ENCODE data around the gene ABLIM3. TPM values are rescaled to one million over a fixed set of nuclear protein-coding genes. Genes with fewer than 3 reads are reported as not detected.

Gene ABLIM3
- total RNA-seq, 2 experiments from 2014 or later, result not detected

- peaks cover 29% of the 10 kb centered on the region for H3K4me1 ChIP-seq (ENCODE audit: insufficient read depth, low read length)
- ChIA-PET CTCF (no interaction called here), POLR2A (no interaction called here)
- peaks cover 0 to 3% of the 10 kb centered on the region in 2 experiments for H3K27me3 ChIP-seq (ENCODE audit: control insufficient read depth in 1 of 2, insufficient read depth in 2 of 2, low read length in 2 of 2)
- no peak overlapping the region for H3K4me3 ChIP-seq (ENCODE audit: low read length)
- TF ChIP-seq, protein P1, sequence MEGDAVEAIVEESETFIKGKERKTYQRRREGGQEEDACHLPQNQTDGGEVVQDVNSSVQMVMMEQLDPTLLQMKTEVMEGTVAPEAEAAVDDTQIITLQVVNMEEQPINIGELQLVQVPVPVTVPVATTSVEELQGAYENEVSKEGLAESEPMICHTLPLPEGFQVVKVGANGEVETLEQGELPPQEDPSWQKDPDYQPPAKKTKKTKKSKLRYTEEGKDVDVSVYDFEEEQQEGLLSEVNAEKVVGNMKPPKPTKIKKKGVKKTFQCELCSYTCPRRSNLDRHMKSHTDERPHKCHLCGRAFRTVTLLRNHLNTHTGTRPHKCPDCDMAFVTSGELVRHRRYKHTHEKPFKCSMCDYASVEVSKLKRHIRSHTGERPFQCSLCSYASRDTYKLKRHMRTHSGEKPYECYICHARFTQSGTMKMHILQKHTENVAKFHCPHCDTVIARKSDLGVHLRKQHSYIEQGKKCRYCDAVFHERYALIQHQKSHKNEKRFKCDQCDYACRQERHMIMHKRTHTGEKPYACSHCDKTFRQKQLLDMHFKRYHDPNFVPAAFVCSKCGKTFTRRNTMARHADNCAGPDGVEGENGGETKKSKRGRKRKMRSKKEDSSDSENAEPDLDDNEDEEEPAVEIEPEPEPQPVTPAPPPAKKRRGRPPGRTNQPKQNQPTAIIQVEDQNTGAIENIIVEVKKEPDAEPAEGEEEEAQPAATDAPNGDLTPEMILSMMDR (IDR thresholded peaks at IDR 0.05), result no peak
- no peak overlapping the region for H3K27ac Mint-ChIP-seq
- ATAC-seq (ENCODE audit: poor library complexity) (no peak), DNase-seq (no peak)
- no peaks in the 10 kb centered on the region for H3K9me3 Mint-ChIP-seq
- H3K27ac ChIP-seq (ENCODE audit: low read depth in 1 of 2, low read length in 2 of 2), result no peak overlapping the region
- peaks cover 0 to 10% of the 10 kb centered on the region in 2 experiments for H3K9me3 ChIP-seq (ENCODE audit: control insufficient read depth in 1 of 2, insufficient read depth in 1 of 2, low read length in 2 of 2)
- no peak overlapping the region for H3K4me3 Mint-ChIP-seq
- no peaks in the 10 kb centered on the region for H3K36me3 Mint-ChIP-seq (ENCODE audit: low read depth)
- H3K36me3 ChIP-seq (ENCODE audit: insufficient read depth, low read length), result no peaks in the 10 kb centered on the region
- peaks cover 7% of the 10 kb centered on the region for H3K27me3 Mint-ChIP-seq
- intact Hi-C loops (cut with DNase I, micrococcal nuclease), result no loop called here
- H3K4me1 Mint-ChIP-seq (ENCODE audit: low read depth), result peaks cover 43% of the 10 kb centered on the region
These were observed 159.9 kb downstream of the ABLIM3 start for GRCh38 chr5:149301049-149301743.

DNA sequence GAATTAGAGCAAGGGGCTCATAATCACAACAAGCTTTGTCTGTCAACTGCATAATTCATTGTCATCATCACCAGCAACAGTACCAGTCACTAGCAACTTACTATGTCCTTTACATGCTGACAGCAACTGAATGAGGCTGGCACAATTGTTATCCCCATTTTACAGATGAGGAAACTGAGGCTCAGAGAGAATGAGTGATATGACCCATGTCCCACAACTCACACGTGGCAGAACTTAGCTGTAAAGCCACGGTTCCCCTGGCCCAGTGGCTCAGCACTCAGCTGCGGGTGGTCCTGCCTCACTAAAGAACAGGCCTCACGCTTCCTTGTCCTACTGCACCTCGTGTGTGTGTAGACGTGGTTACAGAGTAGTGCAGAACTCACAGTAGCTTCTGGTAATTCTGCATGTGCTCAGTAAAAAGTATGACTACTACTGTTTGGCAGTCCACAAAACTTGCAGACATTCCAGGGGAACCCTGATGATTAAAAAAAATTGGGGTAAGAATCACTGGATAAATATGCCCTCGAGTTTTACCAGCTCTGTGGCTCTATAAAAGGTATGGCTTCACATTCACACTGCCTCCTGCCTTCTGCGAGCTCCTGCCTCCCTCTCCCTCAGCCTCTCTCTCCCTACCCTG, 160.6 kb downstream of the ABLIM3 start:
- POLR2A ChIA-PET, result no interaction called here
- intact Hi-C loops (cut with DNase I, micrococcal nuclease), result no loop called here
- Mint-ChIP-seq H3K4me1 (ENCODE audit: low read depth) (peaks cover 36% of the 10 kb centered on the region), H3K36me3 (ENCODE audit: low read depth) (no peaks in the 10 kb centered on the region), H3K27ac (no peak overlapping the region), H3K9me3 (no peaks in the 10 kb centered on the region), H3K27me3 (peaks cover 4% of the 10 kb centered on the region), H3K4me3 (no peak overlapping the region)
- Histone ChIP-seq H3K4me1 (ENCODE audit: insufficient read depth, low read length) (peaks cover 25% of the 10 kb centered on the region), H3K4me3 (ENCODE audit: low read length) (no peak overlapping the region), H3K9me3 (ENCODE audit: control insufficient read depth in 1 of 2, insufficient read depth in 1 of 2, low read length in 2 of 2) (peaks cover 0 to 10% of the 10 kb centered on the region in 2 experiments), H3K36me3 (ENCODE audit: insufficient read depth, low read length) (no peaks in the 10 kb centered on the region), H3K27ac (ENCODE audit: low read depth in 1 of 2, low read length in 2 of 2) (no peak overlapping the region), H3K27me3 (ENCODE audit: control insufficient read depth in 1 of 2, insufficient read depth in 2 of 2, low read length in 2 of 2) (peaks cover 0 to 3% of the 10 kb centered on the region in 2 experiments)
- ATAC-seq (ENCODE audit: poor library complexity) (no peak), DNase-seq (no peak)
- TF ChIP-seq, protein P1 (IDR thresholded peaks at IDR 0.05), result no peak
- CTCF ChIA-PET, result no interaction called here

DNA sequence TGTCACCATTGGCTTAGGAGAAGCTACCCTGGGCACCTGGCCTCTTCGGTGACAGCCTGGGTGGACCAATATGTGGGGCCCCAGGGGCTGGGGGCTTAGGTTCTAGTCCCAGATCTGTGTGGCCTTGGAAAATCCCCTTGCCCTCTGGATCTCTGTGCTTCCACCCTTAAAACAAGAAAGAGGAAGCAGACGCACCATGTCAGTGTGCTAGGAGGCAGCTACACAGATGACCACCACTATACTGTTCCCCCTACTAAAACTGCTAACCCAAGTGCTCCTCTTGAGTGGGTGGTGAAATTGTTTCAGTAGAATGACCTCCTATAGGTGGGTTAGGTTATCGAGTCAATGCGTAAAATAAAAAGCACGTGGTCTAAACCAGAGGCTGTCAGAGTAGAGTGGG, 161.3 kb downstream of the ABLIM3 start:
- TF ChIP-seq, protein P1 (IDR thresholded peaks at IDR 0.05), result no peak
- Mint-ChIP-seq H3K4me1 (ENCODE audit: low read depth) (peaks cover 29% of the 10 kb centered on the region), H3K4me3 (no peak overlapping the region), H3K27ac (no peak overlapping the region), H3K9me3 (no peaks in the 10 kb centered on the region), H3K36me3 (ENCODE audit: low read depth) (no peaks in the 10 kb centered on the region), H3K27me3 (peaks cover 4% of the 10 kb centered on the region)
- H3K36me3 ChIP-seq (ENCODE audit: insufficient read depth, low read length), result no peaks in the 10 kb centered on the region
- intact Hi-C loops (cut with DNase I, micrococcal nuclease), result no loop called here
- peaks cover 0 to 10% of the 10 kb centered on the region in 2 experiments for H3K9me3 ChIP-seq (ENCODE audit: control insufficient read depth in 1 of 2, insufficient read depth in 1 of 2, low read length in 2 of 2)
- no peak overlapping the region for H3K27ac ChIP-seq (ENCODE audit: low read depth in 1 of 2, low read length in 2 of 2)
- ChIA-PET CTCF (no interaction called here), POLR2A (no interaction called here)
- ATAC-seq (ENCODE audit: poor library complexity), result no peak
- DNase-seq, result no peak
- peaks cover 0 to 3% of the 10 kb centered on the region in 2 experiments for H3K27me3 ChIP-seq (ENCODE audit: control insufficient read depth in 1 of 2, insufficient read depth in 2 of 2, low read length in 2 of 2)
- no peak overlapping the region for H3K4me3 ChIP-seq (ENCODE audit: low read length)
- H3K4me1 ChIP-seq (ENCODE audit: insufficient read depth, low read length), result peaks cover 17% of the 10 kb centered on the region

All from CD4-positive, alpha-beta T cell (primary cell).